SJSA1 (cell line): ENCODE data around the gene FJX1. TPM values are rescaled to one million over a fixed set of nuclear protein-coding genes. Genes with fewer than 3 reads are reported as not detected.

Experiments
- total RNA-seq: library from RNA; depleted of rRNA; stranded (reverse); fragments of >200 nt; shearing (Covaris generic); gene quantifications from 2 replicates; pipeline ENCODE4 v1.2.3, GENCODE V29; 2014; rRNA removed

Gene FJX1
- total RNA-seq, 1 experiment from 2014 or later = 31.7 TPM

Other genes with a start within 250 kb of the FJX1 start
- 0.56 TPM in 1 of 2 replicates, not detected in the other for gene SLC1A2, start 198.9 kb upstream of the FJX1 start, total RNA-seq
- 57.4 and 57.6 TPM in 2 replicates for gene PAMR1, start 92.8 kb upstream of the FJX1 start, total RNA-seq
- gene TRIM44, start 44.3 kb downstream of the FJX1 start, total RNA-seq = 48.7 and 64.5 TPM in 2 replicates